GM15510 (cell line): ENCODE measurements around the gene MPG.

Experiments used
- POLR2A ChIP-seq: IDR thresholded peaks from 3 replicates; pipeline ENCODE4 v1.6.1; 2011; ENCODE audit warnings: borderline replicate concordance; ENCODE audit not compliant: insufficient read length; ENCODE audit errors: extremely low read depth

Gene MPG

GRCh38 chr16:61879-62281, 16.1 kb upstream of the MPG start:
- no peak for TF ChIP-seq POLR2A

- TF ChIP-seq POLR2A: no peak
Measured at GRCh38 chr16:62283-62967, 15.6 kb upstream of the MPG start.

GRCh38 chr16:62968-63391, 15.0 kb upstream of the MPG start:
- TF ChIP-seq POLR2A: no peak

GRCh38 chr16:63466-63865, 14.6 kb upstream of the MPG start:
- no peak for TF ChIP-seq POLR2A

GRCh38 chr16:63998-64913, 13.8 kb upstream of the MPG start:
- TF ChIP-seq POLR2A: no peak

GRCh38 chr16:64914-65255, 13.1 kb upstream of the MPG start:
- no peak for TF ChIP-seq POLR2A

GRCh38 chr16:65745-66144, 12.3 kb upstream of the MPG start:
- TF ChIP-seq POLR2A: no peak

GRCh38 chr16:66309-67182, 11.5 kb upstream of the MPG start:
- TF ChIP-seq POLR2A: no peak

GRCh38 chr16:67183-67791, 10.7 kb upstream of the MPG start:
- TF ChIP-seq POLR2A: no peak

GRCh38 chr16:67884-68789, 9.9 kb upstream of the MPG start:
- no peak for TF ChIP-seq POLR2A

- no peak for TF ChIP-seq POLR2A
Measured at GRCh38 chr16:69181-69580, 8.8 kb upstream of the MPG start.

- no peak for TF ChIP-seq POLR2A
Measured at GRCh38 chr16:71210-71539, 6.8 kb upstream of the MPG start.

GRCh38 chr16:71540-72401, 6.3 kb upstream of the MPG start:
- no peak for TF ChIP-seq POLR2A
